Ascending aorta (tissue), 2 donors: ENCODE data around the gene MARCHF10. TPM values are rescaled to one million over a fixed set of nuclear protein-coding genes. Genes with fewer than 3 reads are reported as not detected.
"Not testable (repeated sequence)": the region's sequence is repeated elsewhere in the genome, so short reads cannot be mapped to it uniquely, and the experiment has no call there.

Experiments
- DNase-seq, 2 donors: peaks; one replicate each; pipeline ENCODE4 v3.0.0-alpha.2; 2019; ENCODE audit warnings: low spot score in 2 of 2
- H3K27ac ChIP-seq, 2 donors: fragments of 200-600 bp; sonication (generic); one replicate each; pipeline ENCODE4 v1.5.1; 2016 to 2017; ENCODE audit warnings: mild to moderate bottlenecking in 1 of 2
- H3K27me3 ChIP-seq: fragments of 200-600 bp; sonication (generic); one replicate; pipeline ENCODE4 v1.5.1; 2017
- H3K36me3 ChIP-seq, 2 donors: fragments of 200-600 bp; sonication (generic); one replicate each; pipeline ENCODE4 v1.5.1; 2016
- H3K4me1 ChIP-seq, 2 donors: fragments of 200-600 bp; sonication (generic); one replicate each; pipeline ENCODE4 v1.5.1; 2016 to 2017; ENCODE audit warnings: mild to moderate bottlenecking in 1 of 2
- H3K4me3 ChIP-seq, 2 donors: fragments of 200-600 bp; sonication (generic); one replicate each; pipeline ENCODE4 v1.5.1; 2016 to 2017; ENCODE audit warnings: mild to moderate bottlenecking in 1 of 2
- H3K9me3 ChIP-seq, 2 donors: fragments of 200-600 bp; sonication (generic); one replicate each; pipeline ENCODE4 v1.5.1; 2016
- CTCF ChIP-seq, 3 experiments: fragments of 200-600 bp in 2 of 3; fragments of 450-650 bp in 1 of 3; sonication (generic) in 2 of 3; IDR thresholded peaks; one replicate each; pipeline ENCODE4 v1.5.1; 2016 to 2019; ENCODE audit warnings: antibody characterized with exemption in 3 of 3, mild to moderate bottlenecking in 1 of 3, moderate library complexity in 1 of 3
- intact Hi-C: fragments of 100-400 bp; cut with DNase I; formaldehyde crosslinking; loops from one replicate; pipeline ENCODE4 v1.15.1; 2023
- total RNA-seq: library from RNA; depleted of rRNA; stranded (reverse); fragments of >200 nt; gene quantifications from one replicate; pipeline ENCODE4 v1.1.0, GENCODE V29; 2016

The MARCHF10 gene
- total RNA-seq, 1 donor from 2014 or later: not detected

- H3K27ac ChIP-seq: no peak overlapping the region
- no peaks in the 10 kb centered on the region for H3K4me1 ChIP-seq
- peak in 1 of 2 donors; percentile 42 for DNase-seq
- H3K36me3 ChIP-seq: no peaks in the 10 kb centered on the region
- intact Hi-C loops: no loop called here
- H3K9me3 ChIP-seq: no peaks in the 10 kb centered on the region
- H3K27me3 ChIP-seq: peaks cover 3% of the 10 kb centered on the region
- TF ChIP-seq CTCF (IDR thresholded peaks at IDR 0.05): no peak
- no peak overlapping the region for H3K4me3 ChIP-seq
Measured at GRCh38 chr17:62791767-62792446, 16.2 kb downstream of the MARCHF10 start.

- peak in 1 of 2 donors; percentile 24 for DNase-seq
- H3K9me3 ChIP-seq: no peaks in the 10 kb centered on the region
- peaks cover 3% of the 10 kb centered on the region for H3K27me3 ChIP-seq
- H3K36me3 ChIP-seq: no peaks in the 10 kb centered on the region
- no peak overlapping the region for H3K4me3 ChIP-seq
- no peak overlapping the region for H3K27ac ChIP-seq
- no peak for TF ChIP-seq CTCF (IDR thresholded peaks at IDR 0.05)
- H3K4me1 ChIP-seq: no peaks in the 10 kb centered on the region
- intact Hi-C loops: no loop called here
Measured at GRCh38 chr17:62791235-62791734, 16.8 kb downstream of the MARCHF10 start.

GRCh38 chr17:62790564-62790986, 17.5 kb downstream of the MARCHF10 start:
- Histone ChIP-seq H3K4me1 (no peaks in the 10 kb centered on the region), H3K27ac (no peak overlapping the region), H3K36me3 (no peaks in the 10 kb centered on the region), H3K27me3 (peaks cover 3% of the 10 kb centered on the region), H3K4me3 (no peak overlapping the region), H3K9me3 (no peaks in the 10 kb centered on the region)
- no peak for TF ChIP-seq CTCF (IDR thresholded peaks at IDR 0.05)
- peak in 1 of 2 donors; percentile 12 for DNase-seq
- intact Hi-C loops: no loop called here

GRCh38 chr17:62787366-62787765, 20.7 kb downstream of the MARCHF10 start:
- Histone ChIP-seq H3K4me1 (no peaks in the 10 kb centered on the region), H3K27ac (no peak overlapping the region), H3K9me3 (no peaks in the 10 kb centered on the region), H3K27me3 (peaks cover 3% of the 10 kb centered on the region), H3K36me3 (no peaks in the 10 kb centered on the region), H3K4me3 (no peak overlapping the region)
- intact Hi-C loops: no loop called here
- no peak for TF ChIP-seq CTCF (IDR thresholded peaks at IDR 0.05)
- no peak for DNase-seq

GRCh38 chr17:62786646-62787045, 21.5 kb downstream of the MARCHF10 start:
- H3K4me1 ChIP-seq: no peaks in the 10 kb centered on the region
- H3K4me3 ChIP-seq: no peak overlapping the region
- H3K9me3 ChIP-seq: no peaks in the 10 kb centered on the region
- H3K27me3 ChIP-seq: peaks cover 3% of the 10 kb centered on the region
- DNase-seq: no peak
- no peaks in the 10 kb centered on the region for H3K36me3 ChIP-seq
- TF ChIP-seq CTCF (IDR thresholded peaks at IDR 0.05): no peak
- H3K27ac ChIP-seq: no peak overlapping the region
- intact Hi-C loops: no loop called here

- DNase-seq, H3K9me3 ChIP-seq, intact Hi-C loops, H3K4me1 ChIP-seq, H3K36me3 ChIP-seq, H3K4me3 ChIP-seq, H3K27me3 ChIP-seq, H3K27ac ChIP-seq: not testable (repeated sequence)
Measured at GRCh38 chr17:62785983-62786382, 22.1 kb downstream of the MARCHF10 start.
